HEK293 (cell line): ENCODE measurements around the gene PI4KA.
"Not testable (repeated sequence)": the region's sequence is repeated elsewhere in the genome, so short reads cannot be mapped to it uniquely, and the experiment has no call there.

Source experiments
- CTCF ChIA-PET: fragments of 350-600 bp; formaldehyde crosslinking; extraction: SDS; loops from one replicate; lab custom pipeline; 2021; ENCODE audit warnings: antibody characterized with exemption; lab: Yijun Ruan, JAX
- POLR2A ChIA-PET: fragments of 300-600 bp; formaldehyde crosslinking; extraction: SDS; loops from one replicate; lab custom pipeline; 2020; ENCODE audit warnings: antibody characterized with exemption, inconsistent platforms; lab: Yijun Ruan, JAX
- H3K27ac ChIP-seq: fragments of 200-500 bp; sonication (Bioruptor generic); 2 replicates; pipeline ENCODE4 v1.5.1; 2014; ENCODE audit warnings: low read depth, low read length, control low read depth, inconsistent platforms; ENCODE audit errors: extremely low read depth
- H3K36me3 ChIP-seq, 2 experiments: fragments of 200-500 bp in 1 of 2; sonication (Bioruptor generic) in 1 of 2; 1 replicate in 1 of 2; 2 replicates in 1 of 2; pipeline ENCODE4 v1.5.1; 2014 to 2017; ENCODE audit warnings: inconsistent platforms in 2 of 2, low read length in 2 of 2; ENCODE audit not compliant: control insufficient read depth in 2 of 2, insufficient read depth in 1 of 2
- H3K4me1 ChIP-seq: fragments of 200-500 bp; sonication (Bioruptor generic); 2 replicates; pipeline ENCODE4 v1.5.1; 2014; ENCODE audit warnings: mild to moderate bottlenecking, low read length, inconsistent platforms; ENCODE audit not compliant: control insufficient read depth, insufficient read depth
- H3K4me3 ChIP-seq: 2 replicates; pipeline ENCODE4 v1.5.1; 2011; ENCODE audit warnings: low read depth, mild to moderate bottlenecking, control low read depth, low read length, moderate library complexity
- H3K9me3 ChIP-seq: fragments of 200-500 bp; sonication (Bioruptor generic); 2 replicates; pipeline ENCODE4 v1.5.1; 2014; ENCODE audit warnings: low read depth, low read length, inconsistent platforms; ENCODE audit not compliant: control insufficient read depth, insufficient read depth
- BCL11B ChIP-seq: fragments of 450-650 bp; formaldehyde crosslinking; IDR thresholded peaks from 2 replicates; pipeline ENCODE4 v1.5.1; 2016; ENCODE audit warnings: low read depth, missing biosample characterization, missing genetic modification characterization
- EGR2 ChIP-seq: fragments of 450-650 bp; formaldehyde crosslinking; IDR thresholded peaks from 2 replicates; pipeline ENCODE4 v1.5.1; 2016; ENCODE audit warnings: low read depth, missing biosample characterization, missing genetic modification characterization
- GLI4 ChIP-seq: fragments of 450-650 bp; formaldehyde crosslinking; IDR thresholded peaks from 2 replicates; pipeline ENCODE4 v1.5.1; 2016; ENCODE audit warnings: missing biosample characterization, missing genetic modification characterization
- KLF16 ChIP-seq: fragments of 450-650 bp; formaldehyde crosslinking; IDR thresholded peaks from 2 replicates; pipeline ENCODE4 v1.5.1; 2017; ENCODE audit warnings: missing biosample characterization, missing genetic modification characterization
- KLF7 ChIP-seq: fragments of 450-650 bp; formaldehyde crosslinking; IDR thresholded peaks from 2 replicates; pipeline ENCODE4 v1.5.1; 2016; ENCODE audit warnings: missing biosample characterization, missing genetic modification characterization, borderline replicate concordance
- REST ChIP-seq: fragments of 450-650 bp; formaldehyde crosslinking; IDR thresholded peaks from 2 replicates; pipeline ENCODE4 v1.5.1; 2016; ENCODE audit warnings: missing biosample characterization, missing genetic modification characterization
- SALL2 ChIP-seq: fragments of 450-650 bp; formaldehyde crosslinking; IDR thresholded peaks from 2 replicates; pipeline ENCODE4 v1.5.0; 2017; ENCODE audit warnings: missing biosample characterization, mild to moderate bottlenecking, missing genetic modification characterization, borderline replicate concordance
- SCRT1 ChIP-seq: fragments of 450-650 bp; formaldehyde crosslinking; IDR thresholded peaks from 2 replicates; pipeline ENCODE4 v1.5.1; 2016; ENCODE audit warnings: missing biosample characterization, missing genetic modification characterization, borderline replicate concordance
- ZBTB20 ChIP-seq: fragments of 450-650 bp; formaldehyde crosslinking; IDR thresholded peaks from 2 replicates; pipeline ENCODE4 v1.5.1; 2016; ENCODE audit warnings: missing biosample characterization, missing genetic modification characterization
- ZNF114 ChIP-seq: fragments of 450-650 bp; formaldehyde crosslinking; IDR thresholded peaks from 2 replicates; pipeline ENCODE4 v1.5.0; 2017; ENCODE audit warnings: missing biosample characterization, missing genetic modification characterization
- ZNF138 ChIP-seq: fragments of 450-650 bp; formaldehyde crosslinking; IDR thresholded peaks from 2 replicates; pipeline ENCODE4 v1.5.1; 2016; ENCODE audit warnings: missing biosample characterization, missing genetic modification characterization, borderline replicate concordance
- ZNF18 ChIP-seq: fragments of 450-650 bp; formaldehyde crosslinking; IDR thresholded peaks from 2 replicates; pipeline ENCODE4 v1.5.1; 2016; ENCODE audit warnings: missing biosample characterization, missing genetic modification characterization
- ZNF221 ChIP-seq: fragments of 450-650 bp; formaldehyde crosslinking; IDR thresholded peaks from 2 replicates; pipeline ENCODE4 v1.5.1; 2017; ENCODE audit warnings: missing biosample characterization, missing genetic modification characterization, borderline replicate concordance
- ZNF248 ChIP-seq: fragments of 450-650 bp; formaldehyde crosslinking; IDR thresholded peaks from 2 replicates; pipeline ENCODE4 v1.5.1; 2017; ENCODE audit warnings: missing biosample characterization, missing genetic modification characterization
- ZNF350 ChIP-seq: fragments of 450-650 bp; formaldehyde crosslinking; IDR thresholded peaks from 2 replicates; pipeline ENCODE4 v1.5.0; 2017; ENCODE audit warnings: missing biosample characterization, mild to moderate bottlenecking, missing genetic modification characterization
- ZNF510 ChIP-seq: fragments of 450-650 bp; formaldehyde crosslinking; IDR thresholded peaks from 2 replicates; pipeline ENCODE4 v1.5.1; 2018; ENCODE audit warnings: mild to moderate bottlenecking, missing genetic modification characterization, missing biosample characterization; ENCODE audit not compliant: insufficient replicate concordance
- ZNF514 ChIP-seq: fragments of 450-650 bp; formaldehyde crosslinking; IDR thresholded peaks from 2 replicates; pipeline ENCODE4 v1.5.1; 2016; ENCODE audit warnings: missing biosample characterization, missing genetic modification characterization
- ZNF530 ChIP-seq: fragments of 450-650 bp; formaldehyde crosslinking; IDR thresholded peaks from 2 replicates; pipeline ENCODE4 v1.5.1; 2016; ENCODE audit warnings: low read depth, missing biosample characterization, missing genetic modification characterization
- ZNF560 ChIP-seq: fragments of 450-650 bp; formaldehyde crosslinking; IDR thresholded peaks from 2 replicates; pipeline ENCODE4 v1.5.1; 2017; ENCODE audit warnings: missing biosample characterization, missing genetic modification characterization, borderline replicate concordance
- ZNF654 ChIP-seq: fragments of 450-650 bp; formaldehyde crosslinking; IDR thresholded peaks from 2 replicates; pipeline ENCODE4 v1.5.1; 2016; ENCODE audit warnings: low read depth, missing biosample characterization, missing genetic modification characterization
- ZNF701 ChIP-seq: fragments of 450-650 bp; formaldehyde crosslinking; IDR thresholded peaks from 2 replicates; pipeline ENCODE4 v1.5.1; 2016; ENCODE audit warnings: missing biosample characterization, missing genetic modification characterization
- ZSCAN16 ChIP-seq: fragments of 450-650 bp; formaldehyde crosslinking; IDR thresholded peaks from 2 replicates; pipeline ENCODE4 v1.5.1; 2016; ENCODE audit warnings: missing biosample characterization, missing genetic modification characterization
- TF ChIP-seq, protein P1 (sequence below): fragments of 450-650 bp; formaldehyde crosslinking; IDR thresholded peaks from 2 replicates; pipeline ENCODE4 v1.5.1; 2016; ENCODE audit warnings: missing biosample characterization, missing genetic modification characterization

The PI4KA gene

DNA sequence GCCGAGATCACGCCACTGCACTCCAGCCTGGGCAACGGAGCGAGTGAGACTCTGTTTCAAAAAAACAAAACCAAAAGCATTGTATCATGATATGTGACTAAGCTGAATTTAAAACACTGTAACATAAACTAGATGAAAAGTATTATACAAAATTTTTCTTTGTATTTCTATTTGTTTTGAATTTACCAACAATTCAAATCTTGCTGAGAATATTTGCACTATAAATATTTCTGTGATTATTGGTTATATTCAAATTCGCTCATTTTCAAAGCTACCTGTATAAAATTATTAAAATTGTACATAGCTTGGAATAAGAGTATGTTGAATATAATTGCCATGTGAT is 186.6 kb downstream of the PI4KA start:
- H3K4me1 ChIP-seq, result no peaks in the 10 kb centered on the region
- no peak for TF ChIP-seq ZNF18 (tag by site-specific recombination)
- TF ChIP-seq ZNF530, result no peak
- no peak for TF ChIP-seq KLF7 (tag by site-specific recombination)
- TF ChIP-seq ZNF138, result no peak
- TF ChIP-seq ZBTB20 (tag by site-specific recombination), result no peak
- no peak for TF ChIP-seq ZNF510 (tag by site-specific recombination)
- no peak for TF ChIP-seq BCL11B (tag by site-specific recombination)
- no peak for TF ChIP-seq ZNF114 (tag by site-specific recombination)
- TF ChIP-seq ZNF514, result no peak
- no peak for TF ChIP-seq EGR2 (tag by site-specific recombination)
- TF ChIP-seq SALL2 (tag by site-specific recombination), result no peak
- no peak for TF ChIP-seq GLI4
- TF ChIP-seq KLF16 (tag by site-specific recombination), result no peak
- no peak for TF ChIP-seq ZNF701
- TF ChIP-seq ZSCAN16 (tag by site-specific recombination), result no peak
- no peak for TF ChIP-seq ZNF560
- TF ChIP-seq ZNF654, result no peak
- no peak for TF ChIP-seq ZNF221
- TF ChIP-seq, all 188 proteins: peak for 0
- Histone ChIP-seq H3K27ac (no peak overlapping the region), H3K36me3 (no peaks in the 10 kb centered on the region), H3K9me3 (no peaks in the 10 kb centered on the region), H3K4me3 (no peak overlapping the region)
- ChIA-PET POLR2A (interaction anchor here (1.0 kb wide), 1 partner anchor 29 kb away, joined by 4 read pairs; no protein-coding TSS in a partner anchor), CTCF (interaction anchor here (0.6 to 1.7 kb wide), 4 partner anchors 25 to 126 kb away, joined by 3 to 6 read pairs (median 4); no protein-coding TSS in a partner anchor)

- H3K27ac ChIP-seq, result no peak overlapping the region
- no peak overlapping the region for H3K4me3 ChIP-seq
- POLR2A ChIA-PET, result interaction anchor here (0.6 to 1.0 kb wide), 2 partner anchors 29 to 512 kb away, joined by 4 to 6 read pairs; no protein-coding TSS in a partner anchor
- H3K4me1 ChIP-seq, result no peaks in the 10 kb centered on the region
- no peaks in the 10 kb centered on the region for H3K9me3 ChIP-seq
- TF ChIP-seq ZNF350 (tag by site-specific recombination) (no peak), ZNF248 (tag by site-specific recombination) (no peak), REST (tag by site-specific recombination) (no peak), SCRT1 (tag by site-specific recombination) (no peak)
- TF ChIP-seq, protein P1, sequence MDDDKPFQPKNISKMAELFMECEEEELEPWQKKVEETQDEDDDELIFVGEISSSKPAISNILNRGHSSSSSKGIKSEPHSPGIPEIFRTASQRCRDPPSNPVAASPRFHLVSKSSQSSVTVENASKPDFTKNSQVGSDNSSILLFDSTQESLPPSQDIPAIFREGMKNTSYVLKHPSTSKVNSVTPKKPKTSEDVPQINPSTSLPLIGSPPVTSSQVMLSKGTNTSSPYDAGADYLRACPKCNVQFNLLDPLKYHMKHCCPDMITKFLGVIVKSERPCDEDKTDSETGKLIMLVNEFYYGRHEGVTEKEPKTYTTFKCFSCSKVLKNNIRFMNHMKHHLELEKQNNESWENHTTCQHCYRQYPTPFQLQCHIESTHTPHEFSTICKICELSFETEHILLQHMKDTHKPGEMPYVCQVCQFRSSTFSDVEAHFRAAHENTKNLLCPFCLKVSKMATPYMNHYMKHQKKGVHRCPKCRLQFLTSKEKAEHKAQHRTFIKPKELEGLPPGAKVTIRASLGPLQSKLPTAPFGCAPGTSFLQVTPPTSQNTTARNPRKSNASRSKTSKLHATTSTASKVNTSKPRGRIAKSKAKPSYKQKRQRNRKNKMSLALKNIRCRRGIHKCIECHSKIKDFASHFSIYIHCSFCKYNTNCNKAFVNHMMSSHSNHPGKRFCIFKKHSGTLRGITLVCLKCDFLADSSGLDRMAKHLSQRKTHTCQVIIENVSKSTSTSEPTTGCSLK (tag by site-specific recombination), result no peak
- CTCF ChIA-PET, result interaction anchor here (0.6 to 1.7 kb wide), 4 partner anchors 25 to 127 kb away, joined by 3 to 6 read pairs (median 4); no protein-coding TSS in a partner anchor
- no peaks in the 10 kb centered on the region for H3K36me3 ChIP-seq
Measured at GRCh38 chr22:20671409-20672081, 187.1 kb downstream of the PI4KA start.

- not testable (repeated sequence) for H3K36me3 ChIP-seq, H3K4me1 ChIP-seq, H3K4me3 ChIP-seq, H3K27ac ChIP-seq, H3K9me3 ChIP-seq
- ChIA-PET POLR2A (interaction anchor here (0.5 to 0.6 kb wide), 2 partner anchors 69 to 511 kb away, joined by 4 to 6 read pairs; no protein-coding TSS in a partner anchor), CTCF (interaction anchor here (0.6 kb wide), 1 partner anchor 61 kb away, joined by 3 read pairs; no protein-coding TSS in a partner anchor)
Measured at GRCh38 chr22:20670457-20671261, 188.0 kb downstream of the PI4KA start.
